Amniotic stem cell (primary cell): ENCODE data around the gene EXOC5.

Experiments used
- DNase-seq: peaks from one replicate; lab custom pipeline; 2025; lab: John Stamatoyannopoulos, UW

Gene EXOC5, protein sequence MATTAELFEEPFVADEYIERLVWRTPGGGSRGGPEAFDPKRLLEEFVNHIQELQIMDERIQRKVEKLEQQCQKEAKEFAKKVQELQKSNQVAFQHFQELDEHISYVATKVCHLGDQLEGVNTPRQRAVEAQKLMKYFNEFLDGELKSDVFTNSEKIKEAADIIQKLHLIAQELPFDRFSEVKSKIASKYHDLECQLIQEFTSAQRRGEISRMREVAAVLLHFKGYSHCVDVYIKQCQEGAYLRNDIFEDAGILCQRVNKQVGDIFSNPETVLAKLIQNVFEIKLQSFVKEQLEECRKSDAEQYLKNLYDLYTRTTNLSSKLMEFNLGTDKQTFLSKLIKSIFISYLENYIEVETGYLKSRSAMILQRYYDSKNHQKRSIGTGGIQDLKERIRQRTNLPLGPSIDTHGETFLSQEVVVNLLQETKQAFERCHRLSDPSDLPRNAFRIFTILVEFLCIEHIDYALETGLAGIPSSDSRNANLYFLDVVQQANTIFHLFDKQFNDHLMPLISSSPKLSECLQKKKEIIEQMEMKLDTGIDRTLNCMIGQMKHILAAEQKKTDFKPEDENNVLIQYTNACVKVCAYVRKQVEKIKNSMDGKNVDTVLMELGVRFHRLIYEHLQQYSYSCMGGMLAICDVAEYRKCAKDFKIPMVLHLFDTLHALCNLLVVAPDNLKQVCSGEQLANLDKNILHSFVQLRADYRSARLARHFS

DNA sequence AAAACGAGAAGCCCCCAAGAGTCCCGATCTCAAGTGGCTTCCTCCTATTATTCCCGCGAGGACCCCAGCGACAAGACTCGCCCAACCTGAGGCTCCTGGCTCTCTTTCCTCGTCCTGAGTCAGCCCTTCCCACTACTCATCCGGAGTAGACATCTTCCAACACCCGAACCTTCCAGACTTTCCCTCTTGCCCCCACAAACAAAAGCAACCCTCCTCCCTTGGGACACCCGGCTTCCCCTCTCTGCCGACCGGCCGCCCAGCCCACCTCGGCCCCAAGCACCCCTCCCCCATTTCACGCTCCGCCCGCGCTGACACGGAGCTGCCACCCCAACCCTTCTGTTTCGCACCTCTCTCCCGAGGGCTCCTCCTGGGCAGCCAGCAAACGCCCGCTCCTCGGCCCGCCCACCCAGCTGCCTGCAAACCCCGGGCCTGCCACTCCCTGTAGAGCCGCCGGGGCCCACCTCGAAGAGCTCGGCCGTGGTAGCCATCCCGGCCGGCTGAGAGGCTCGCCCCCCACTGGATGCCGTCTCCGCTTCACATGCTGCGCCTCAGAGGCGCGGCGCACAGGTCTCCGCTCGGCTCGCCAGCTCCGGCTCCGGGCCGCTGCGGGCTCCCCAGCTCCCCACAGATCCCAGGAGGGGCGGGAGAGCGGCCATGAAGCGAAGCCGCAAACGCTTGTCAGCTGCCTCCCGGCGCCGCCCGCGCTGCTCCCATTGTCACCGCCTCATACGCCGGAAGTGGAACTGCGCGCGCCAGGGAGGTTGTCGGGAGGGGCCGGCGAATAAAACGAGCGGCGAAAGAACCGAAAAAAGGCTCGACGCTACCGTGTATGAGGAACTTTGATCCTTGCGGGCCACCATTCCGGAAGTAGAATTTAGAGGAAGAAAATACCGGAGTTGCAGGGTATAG, at the start of gene EXOC5, which contains the start of gene AP5M1:
Gene EXOC5 (minus strand): TSS at position 745 of the 909 bp plus-strand sequence. CDS start 257 bp downstream, at position 488.
Gene AP5M1 (plus strand): TSS at position 811 of the 909 bp plus-strand sequence. CDS start 344 bp downstream, outside the sequence.
- peak; percentile 77 for DNase-seq

DNA sequence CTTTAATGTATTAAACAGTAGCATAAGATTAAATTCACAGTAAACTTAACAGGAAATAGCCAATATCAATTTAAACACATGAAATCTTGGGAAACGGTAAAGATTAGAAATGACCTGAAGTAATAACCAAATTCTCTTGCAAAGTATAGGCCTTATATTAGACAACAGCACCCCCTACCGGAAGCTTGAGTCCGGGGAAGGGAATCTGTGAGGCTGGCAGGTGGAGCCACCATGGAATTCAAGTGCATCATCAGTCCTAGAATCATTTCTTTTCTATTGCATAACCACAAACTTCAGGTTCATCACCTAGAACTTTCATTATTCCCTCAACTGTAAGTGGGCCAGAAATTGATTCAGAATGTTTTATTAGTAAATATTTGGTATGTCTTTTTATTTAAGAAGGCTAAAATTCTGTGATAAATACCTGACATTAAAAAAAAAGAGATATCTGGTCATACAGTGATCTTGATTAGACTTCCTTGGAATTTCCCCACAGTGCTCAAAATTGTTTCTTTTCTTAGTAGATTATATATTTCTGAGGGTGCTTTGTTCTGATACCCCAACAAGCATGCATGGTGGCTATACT, 48.6 kb upstream of the EXOC5 start:
- peak; percentile 70 for DNase-seq

DNA sequence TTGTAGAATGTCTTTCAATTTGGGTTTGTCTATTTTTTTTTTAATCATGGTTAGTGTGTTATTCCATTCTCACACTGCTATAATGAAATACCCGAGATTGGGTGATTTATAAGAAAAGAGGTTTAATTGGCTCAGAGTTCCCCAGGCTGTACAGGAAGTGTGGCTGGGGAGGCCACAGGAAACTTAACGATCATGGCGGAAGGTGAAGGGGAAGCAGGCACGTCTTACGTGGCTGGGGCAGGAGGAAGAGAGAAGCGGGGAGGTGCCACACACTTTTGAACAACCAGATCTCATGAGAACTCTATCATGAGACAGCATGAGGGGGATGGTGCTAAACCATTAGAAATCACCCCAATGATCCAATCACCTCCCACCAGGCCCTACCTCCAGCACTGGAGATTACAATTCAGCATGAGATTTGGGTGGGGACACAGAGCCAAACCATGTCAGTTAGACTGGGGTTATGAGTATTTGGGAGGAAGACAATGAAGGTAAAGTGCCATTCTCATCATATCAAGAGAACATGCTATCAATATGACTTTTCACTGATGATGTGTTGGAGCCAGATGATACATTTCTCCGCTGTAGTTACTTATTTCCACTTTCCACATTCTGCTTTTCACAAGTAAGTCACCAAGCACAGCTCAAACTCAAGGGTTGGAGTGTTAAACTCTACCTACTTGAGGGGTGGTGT, 45.8 kb upstream of the EXOC5 start:
- no peak for DNase-seq

DNA sequence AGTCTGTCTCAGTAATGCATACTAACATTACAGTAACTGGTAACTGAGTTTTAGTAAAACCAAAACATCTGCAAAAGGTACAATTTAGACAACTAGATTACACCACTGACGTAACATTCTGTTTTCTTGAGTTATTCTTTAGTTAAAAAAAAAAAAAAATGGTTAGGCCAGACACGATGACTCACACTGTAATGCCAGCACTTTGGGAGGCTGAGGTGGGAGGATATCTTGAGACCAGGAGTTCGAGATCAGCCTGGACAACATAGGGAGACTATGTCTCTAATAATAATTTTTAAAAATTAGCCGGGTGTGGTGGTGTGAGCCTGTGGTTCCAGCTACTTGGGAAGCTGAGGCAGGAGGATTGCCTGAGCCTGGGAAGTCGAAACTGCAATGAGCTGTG, 34.2 kb upstream of the EXOC5 start:
- no peak for DNase-seq

DNA sequence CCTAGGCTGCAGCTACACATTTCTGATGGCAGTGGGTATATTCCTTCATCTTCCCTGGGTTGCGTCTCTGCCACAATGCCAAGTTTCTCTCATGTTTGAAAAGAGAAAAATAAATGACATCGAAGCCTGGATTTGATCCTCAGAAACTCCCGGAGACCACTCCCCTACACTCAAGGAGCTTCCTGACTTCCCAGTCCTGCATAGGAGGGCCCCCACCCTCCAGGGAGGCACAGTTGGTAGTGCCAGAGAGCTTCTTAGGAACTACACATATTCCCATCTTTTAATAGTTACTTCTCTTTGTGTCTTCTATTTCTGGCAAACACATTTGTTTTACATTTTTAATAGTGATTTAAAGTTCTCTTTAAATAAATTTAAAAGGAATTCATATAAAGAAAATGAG, 30.8 kb upstream of the EXOC5 start:
- DNase-seq: no peak

DNA sequence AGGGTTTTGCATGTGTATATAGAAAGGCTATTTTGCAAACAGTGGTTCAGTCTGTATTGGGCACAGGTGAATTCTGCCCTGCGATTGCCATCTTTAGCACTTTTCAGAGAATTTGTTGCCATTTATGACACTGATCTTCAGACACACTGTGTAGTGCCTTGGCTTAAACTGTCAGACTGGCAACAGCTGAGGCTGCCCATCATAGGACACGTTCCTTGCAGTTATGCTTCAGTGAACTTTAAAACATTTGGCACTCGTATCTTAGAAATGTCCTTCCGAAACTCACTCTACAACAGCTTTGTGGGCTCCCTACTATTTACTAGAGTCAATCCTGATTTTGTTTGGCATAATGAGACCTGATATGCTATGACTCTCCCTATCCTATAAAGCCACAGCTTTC, 29.1 kb upstream of the EXOC5 start:
- DNase-seq: no peak

DNA sequence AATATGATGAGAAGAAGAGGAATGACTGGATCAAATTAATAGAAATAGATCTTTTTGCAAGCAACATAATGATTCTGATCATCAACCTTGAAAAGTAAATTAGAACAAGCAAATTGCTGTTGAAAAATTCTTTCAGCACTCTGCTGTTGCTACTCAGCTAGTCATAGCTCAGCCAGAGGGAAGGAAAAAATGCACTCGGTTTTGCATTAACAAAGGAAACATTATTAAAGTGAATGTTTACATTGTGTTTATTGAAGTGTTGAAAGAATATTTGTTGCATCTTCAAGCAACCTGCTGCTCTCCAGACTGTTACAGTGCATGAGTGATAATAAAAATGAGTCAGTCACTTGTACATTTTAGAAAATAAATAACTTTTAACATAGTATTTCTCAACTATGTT, 26.5 kb upstream of the EXOC5 start:
- no peak for DNase-seq

DNA sequence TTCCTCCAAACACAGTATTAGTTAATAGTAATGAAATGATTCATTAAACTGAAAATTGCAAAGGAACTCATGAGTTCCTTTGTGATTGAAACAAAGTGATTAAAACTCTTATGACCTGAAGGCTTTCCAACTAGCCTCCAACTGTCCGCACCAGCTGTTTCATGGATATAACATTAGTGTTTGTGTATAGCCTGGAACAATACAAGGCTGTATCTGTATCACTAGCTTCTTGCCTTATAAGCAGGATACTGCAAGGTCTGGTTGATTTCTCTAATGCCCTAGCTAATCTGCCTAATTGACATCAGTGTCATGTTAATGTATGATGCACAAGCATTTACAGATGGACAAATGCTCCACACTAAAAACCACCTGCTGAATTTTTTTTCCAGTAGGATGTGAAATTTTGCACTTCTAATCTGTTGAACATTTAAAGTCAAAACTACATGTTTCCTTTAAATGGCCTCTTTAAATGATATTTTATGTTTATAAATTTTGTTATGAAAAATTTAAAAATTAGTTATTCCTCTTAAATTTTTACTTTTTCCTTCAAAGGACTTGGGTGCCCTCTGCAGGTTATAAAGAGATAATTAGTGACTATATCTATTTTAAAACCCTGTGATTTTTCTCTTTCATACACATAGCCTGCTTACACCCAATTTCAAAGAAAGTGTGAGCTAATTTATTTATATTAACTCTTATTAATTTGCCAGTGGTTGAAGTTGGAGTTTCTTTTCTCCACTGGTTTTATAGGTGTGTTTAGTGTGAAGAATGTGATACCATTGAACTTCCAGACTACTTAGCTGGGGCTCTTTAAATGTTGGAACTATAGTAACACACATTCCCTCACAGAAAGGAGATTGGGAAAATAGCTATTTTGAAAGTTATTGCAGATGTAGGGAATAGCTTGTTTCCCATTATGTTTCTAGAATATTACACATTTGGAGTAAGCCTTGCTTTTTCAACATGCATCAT, 25.4 kb upstream of the EXOC5 start:
- no peak for DNase-seq

DNA sequence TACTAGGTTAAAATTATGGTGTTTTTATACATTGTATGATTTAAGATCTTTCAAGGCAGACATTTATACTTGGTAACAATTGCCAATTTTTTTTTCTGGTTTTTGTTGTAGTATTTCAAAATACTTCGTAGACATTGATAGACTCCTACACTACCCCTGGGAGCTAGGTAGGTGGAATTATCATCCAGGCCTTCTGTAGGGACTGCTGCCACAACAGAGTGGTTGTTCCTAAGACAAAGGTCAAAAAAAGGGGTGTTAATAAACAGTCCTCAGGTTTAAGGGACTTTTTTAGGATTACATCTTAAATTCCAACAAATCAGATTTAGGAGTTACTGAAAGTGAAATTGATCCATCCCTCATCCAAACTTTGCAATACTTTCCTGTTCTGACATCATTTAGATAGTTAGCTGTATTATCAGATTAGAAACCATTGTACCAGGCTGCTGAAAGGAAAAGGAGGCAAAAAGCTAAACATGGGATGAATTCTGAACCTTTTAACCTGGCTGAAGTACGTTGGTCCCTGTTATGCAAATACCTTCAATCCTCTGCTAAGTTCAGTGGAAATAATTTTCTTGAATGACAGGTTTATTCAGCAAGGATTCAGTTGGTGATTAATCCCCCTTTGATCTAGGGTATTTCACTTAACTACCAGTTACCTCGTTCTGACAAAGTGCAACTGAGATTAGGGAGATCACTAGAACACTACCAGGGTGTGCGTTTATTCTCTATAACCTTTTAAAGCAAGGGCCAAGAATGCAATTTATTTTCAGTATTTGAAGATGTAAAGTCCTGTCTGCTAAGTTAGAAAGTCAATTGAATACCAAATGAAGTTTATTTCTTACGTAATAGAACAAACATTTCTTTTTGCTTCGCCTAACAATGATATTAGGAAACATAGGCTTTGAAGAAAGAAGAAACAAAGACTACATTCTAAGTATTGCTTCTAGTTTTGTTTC, 23.3 kb upstream of the EXOC5 start:
- DNase-seq: no peak

DNA sequence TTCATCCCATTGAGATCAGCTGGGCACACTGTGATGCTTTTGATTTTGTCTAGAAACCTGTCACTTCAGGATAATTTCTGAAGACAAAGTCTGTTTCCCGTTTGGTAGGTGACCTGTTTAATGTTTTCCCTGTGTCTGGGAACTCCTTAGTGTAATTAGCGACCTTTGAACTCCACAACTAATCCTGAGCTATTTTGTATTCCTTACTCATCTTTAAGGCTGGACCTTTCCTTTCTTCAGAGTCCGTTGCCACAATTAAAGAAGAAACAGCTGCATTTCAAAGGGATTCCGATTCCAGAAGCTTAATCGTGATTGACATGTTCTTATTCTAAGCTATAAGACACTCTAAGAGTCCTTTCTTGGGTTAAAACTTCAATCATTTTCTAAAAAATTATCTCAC, 22.0 kb upstream of the EXOC5 start:
- DNase-seq: no peak

DNA sequence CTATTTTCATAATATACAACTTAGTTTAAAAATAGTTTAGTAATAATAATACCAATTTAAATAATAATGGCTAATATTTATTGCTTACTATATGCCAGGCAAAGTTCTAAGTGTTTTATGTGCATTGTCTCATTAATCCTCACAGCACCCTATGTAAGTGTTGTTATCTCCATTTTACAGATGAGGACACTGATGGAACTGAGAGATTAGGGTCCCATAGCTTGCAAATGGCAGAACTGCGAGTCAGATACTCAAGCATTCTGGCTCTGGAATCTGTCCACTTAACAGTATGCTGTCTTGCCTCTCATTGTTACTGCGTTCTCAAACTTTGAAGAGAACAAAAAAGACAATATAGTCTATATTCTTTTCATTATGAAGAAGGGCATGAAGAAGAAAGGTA, 19.0 kb upstream of the EXOC5 start:
- DNase-seq: no peak

DNA sequence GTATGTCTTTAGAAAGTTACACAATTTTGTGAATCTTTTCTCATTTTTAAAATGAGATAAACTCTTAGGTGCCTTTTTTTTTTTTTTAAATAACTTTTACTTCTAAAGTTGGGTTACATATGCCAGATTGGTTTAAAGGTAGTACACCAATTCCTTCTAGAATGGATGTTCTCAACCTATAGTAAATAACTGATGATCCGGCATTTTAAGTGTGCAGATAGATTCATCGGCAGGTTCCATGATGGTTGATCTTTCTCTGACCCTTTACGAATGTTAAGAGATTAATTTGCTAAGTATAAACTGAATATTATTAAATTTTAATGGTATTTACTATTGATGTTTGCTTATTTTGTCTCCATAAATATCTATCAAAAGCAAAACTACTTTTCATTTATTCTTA, 8.4 kb upstream of the EXOC5 start:
- DNase-seq: no peak

DNA sequence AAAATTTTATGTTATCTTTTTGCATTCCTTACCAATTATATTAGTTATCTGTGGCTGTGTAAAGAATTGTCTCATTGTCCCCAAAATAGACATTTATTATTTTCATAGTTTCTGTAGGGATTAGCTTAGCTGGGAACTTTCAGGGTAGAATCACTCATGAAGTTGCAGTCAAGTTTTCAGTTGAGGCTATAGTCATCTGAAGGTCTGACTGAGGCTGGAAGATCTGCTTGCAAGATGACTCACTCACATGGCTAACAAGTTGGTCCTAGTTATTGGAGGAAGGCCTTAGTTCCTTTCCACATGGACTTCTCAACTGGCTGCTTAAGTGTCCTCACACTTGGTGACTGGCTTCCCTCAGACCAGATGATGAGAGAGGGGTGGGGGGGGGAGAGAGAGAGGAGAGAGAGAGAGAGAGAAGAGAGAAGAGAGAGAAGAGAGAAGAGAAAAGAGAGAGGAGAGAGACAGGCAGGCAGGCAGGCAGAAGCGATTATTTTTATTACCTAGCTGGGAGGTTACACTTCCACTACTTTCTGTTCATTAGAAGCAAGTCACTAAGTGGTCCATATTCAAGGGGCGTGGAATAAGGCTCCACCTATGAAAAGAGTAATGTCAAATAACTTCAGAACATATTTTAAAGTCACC, 6.4 kb upstream of the EXOC5 start:
- no peak for DNase-seq

DNA sequence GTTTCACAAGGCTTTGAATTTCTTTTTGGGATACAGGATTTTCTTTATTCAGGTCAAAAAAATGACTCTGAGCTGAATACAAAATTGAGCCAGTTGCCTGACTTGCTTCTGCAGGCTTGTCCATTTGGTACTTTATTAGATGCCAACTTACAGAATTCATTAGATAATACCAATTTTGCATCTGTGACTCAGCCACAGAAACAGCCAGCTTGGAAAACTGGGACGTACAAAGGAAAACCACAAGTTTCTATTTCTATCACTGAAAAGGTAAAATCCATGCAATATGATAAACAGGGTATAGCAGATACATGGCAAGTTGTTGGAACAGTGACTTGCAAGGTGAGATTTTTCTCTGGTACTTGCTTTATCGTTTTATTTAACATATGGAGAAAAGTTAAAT, 5.8 kb upstream of the EXOC5 start:
- DNase-seq: no peak

DNA sequence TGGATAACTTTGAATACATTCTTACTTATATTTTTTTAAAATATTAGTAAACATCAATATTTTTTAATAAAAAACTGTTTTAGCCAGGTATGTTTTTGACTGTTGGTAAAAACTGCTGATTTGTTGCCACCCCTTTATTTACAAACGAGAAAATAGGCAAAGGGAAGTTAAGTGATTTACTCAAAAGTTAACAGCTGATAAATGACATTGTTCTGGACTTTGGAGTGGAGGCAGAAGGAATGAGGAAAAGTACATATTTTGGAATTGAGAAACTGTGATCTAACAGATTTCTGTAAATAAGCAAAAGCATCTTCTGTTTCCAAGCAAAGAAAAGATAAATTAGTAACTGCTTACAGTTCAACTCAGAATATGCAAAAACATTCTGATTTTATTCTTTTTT, 4.5 kb upstream of the EXOC5 start:
- no peak for DNase-seq

DNA sequence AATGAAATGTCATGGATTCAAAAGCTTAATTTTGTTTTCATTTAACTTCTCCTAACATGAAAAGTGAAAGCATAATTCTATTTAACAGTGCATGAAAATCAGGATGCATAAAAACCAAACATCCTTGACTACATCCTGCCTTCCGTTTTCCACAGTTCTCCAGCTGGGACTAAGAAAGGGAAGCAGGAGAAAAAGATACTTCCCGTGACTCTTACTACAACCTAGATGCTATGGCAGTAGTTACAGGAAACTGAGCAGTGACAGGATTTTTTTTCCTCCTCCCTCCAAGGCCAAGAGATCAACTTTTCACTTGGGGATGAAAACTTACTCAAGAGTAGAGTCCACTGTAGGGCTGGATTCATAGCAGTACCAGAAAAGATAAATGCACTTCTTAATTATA, 2.6 kb downstream of the EXOC5 start:
- no peak for DNase-seq

DNA sequence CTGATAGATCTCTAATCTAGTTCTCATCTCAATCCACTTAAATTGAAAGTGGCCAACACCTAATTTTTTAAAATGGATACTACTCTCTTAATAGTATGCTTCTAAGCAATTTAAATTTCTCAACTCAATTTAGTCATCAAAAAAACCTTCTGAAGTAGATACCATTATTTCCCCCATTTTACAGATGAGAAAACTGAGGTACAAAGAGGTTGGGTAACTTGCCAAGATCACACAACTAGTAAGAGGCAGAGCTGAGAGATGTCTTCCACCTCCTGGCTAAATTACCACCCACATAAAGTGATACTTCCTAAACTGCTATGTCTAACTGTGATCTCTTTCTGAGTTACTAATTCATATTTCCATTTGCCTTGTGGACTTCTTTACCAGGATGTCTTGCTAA, 6.6 kb downstream of the EXOC5 start:
- DNase-seq: no peak

DNA sequence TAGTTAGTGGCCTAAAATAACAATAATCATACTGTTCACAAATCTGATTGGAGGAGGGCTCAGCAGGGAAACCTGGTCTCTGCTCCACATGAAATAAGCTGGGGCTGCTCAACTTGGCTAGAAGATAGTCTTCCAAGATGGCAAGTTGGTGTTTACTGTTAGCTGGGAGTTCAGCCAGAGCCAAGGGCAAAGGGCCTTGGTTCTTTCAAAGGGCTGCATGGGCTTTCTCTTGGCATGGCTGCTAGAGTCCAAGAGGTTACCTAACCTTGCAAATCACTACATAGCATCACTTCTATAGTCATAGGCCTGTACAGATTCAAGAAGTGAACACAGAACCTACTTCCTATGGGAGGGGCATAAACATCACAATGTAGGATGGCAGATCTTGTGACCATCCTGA, 7.1 kb downstream of the EXOC5 start:
- DNase-seq: no peak

DNA sequence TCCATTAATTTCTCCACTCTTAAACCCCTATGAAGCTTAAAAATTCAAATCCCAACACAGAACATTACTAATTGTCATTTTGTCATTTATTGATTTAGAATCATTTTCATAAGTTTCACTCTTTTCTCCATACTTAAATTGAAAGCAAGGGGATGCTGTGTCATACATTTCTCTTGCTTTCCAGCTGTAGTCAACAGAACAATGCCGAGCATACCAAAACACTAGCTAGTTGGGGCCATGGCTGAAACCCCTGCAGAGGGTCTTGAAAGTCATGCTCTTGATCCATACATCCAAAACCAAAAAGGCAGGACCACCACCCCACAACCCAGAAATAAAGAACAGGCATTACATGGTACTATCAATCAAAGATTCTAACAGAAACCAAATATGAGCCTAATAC, 9.0 kb downstream of the EXOC5 start:
- no peak for DNase-seq
